ENCODE data around the gene CKAP5. TPM values are rescaled to one million over a fixed set of nuclear protein-coding genes. Genes with fewer than 3 reads are reported as not detected.

CKAP5 gene
- polyA plus RNA-seq, 1 of the 3 experiments (the other 2 are of a cell fraction) = 51.7 TPM

GRCh38 chr11:46695345-46696211 is 150.5 kb downstream of the CKAP5 start:
- 98% methylated on average over 6 of the region's 12 CpGs for WGBS (ENCODE audit: low lambda C conversion rate)
- peaks cover 11 to 33% of the 10 kb centered on the region in 2 experiments; a peak in 3 of 4 replicates for H3K4me1 ChIP-seq (ENCODE audit: control insufficient read depth in 1 of 2, insufficient read depth in 2 of 2, low read depth in 1 of 2, low read length in 1 of 2)
- peaks cover 25 to 35% of the 10 kb centered on the region in 2 experiments for H3K36me3 ChIP-seq (replicated peaks in 1 of 2; ENCODE audit: control insufficient read depth in 1 of 2, insufficient read depth in 2 of 2, low read length in 1 of 2)
- H3K9me2 ChIP-seq = no peaks in the 10 kb centered on the region
- H3K27ac ChIP-seq (ENCODE audit: low read depth in 2 of 2, low read length in 1 of 2) = peak overlapping the region in 1 of 2 experiments; percentile 51; a peak in 2 of 4 replicates
- H3K27me3 ChIP-seq (ENCODE audit: insufficient read depth) = no peaks in the 10 kb centered on the region
- H3K4me2 ChIP-seq = no peak overlapping the region
- H2AFZ ChIP-seq (ENCODE audit: low read depth) = no peak overlapping the region
- no peak overlapping the region for H3K4me3 ChIP-seq (ENCODE audit: low read depth in 2 of 2, low read length in 1 of 2)
- ChIA-PET POLR2A (interaction anchor here (0.5 to 0.6 kb wide), 2 partner anchors 808 to 831 kb away, joined by 3 read pairs; no protein-coding TSS in a partner anchor), CTCF (interaction anchor here (0.9 kb wide), 1 partner anchor 78 kb away, joined by 5 read pairs; the partner anchor contains the start of gene ATG13)
- no peak for DNase-seq
- no peak overlapping the region for H3K9ac ChIP-seq
- peaks cover 4% of the 10 kb centered on the region for H3F3A ChIP-seq (replicated peaks; ENCODE audit: insufficient read depth)
- peaks cover 5% of the 10 kb centered on the region; the same call in 1 of the 2 replicates for H4K20me1 ChIP-seq (ENCODE audit: insufficient read depth)
- TF ChIP-seq POLR2AphosphoS5 (IDR thresholded peaks at IDR 0.05; ENCODE audit: low read depth, low read length) (no peak), RAD21 (IDR thresholded peaks at IDR 0.05; ENCODE audit: low read length) (no peak), TCF12 (IDR thresholded peaks at IDR 0.05) (no peak), REST (IDR thresholded peaks at IDR 0.05; ENCODE audit: low read depth, low read length) (no peak), RCOR1 (IDR thresholded peaks at IDR 0.05; ENCODE audit: low read length) (no peak), EP300 (IDR thresholded peaks at IDR 0.05; ENCODE audit: borderline replicate concordance in 1 of 2, low read depth in 1 of 2, low read length in 1 of 2) (no peak), USF1 (IDR thresholded peaks at IDR 0.05; ENCODE audit: borderline replicate concordance, low read depth) (no peak), FOSL2 (IDR thresholded peaks at IDR 0.05; ENCODE audit: borderline replicate concordance, low read depth) (no peak), GATA2 (CRISPR knock-in tag; IDR thresholded peaks at IDR 0.05) (no peak)
- H3K79me2 ChIP-seq (ENCODE audit: insufficient read depth) = peaks cover 44% of the 10 kb centered on the region
- no peaks in the 10 kb centered on the region for H3K9me3 ChIP-seq

GRCh38 chr11:46694607-46695006 is 151.5 kb downstream of the CKAP5 start:
- H3K4me2 ChIP-seq = no peak overlapping the region
- H3K27ac ChIP-seq (ENCODE audit: low read depth in 2 of 2, low read length in 1 of 2) = no peak overlapping the region; a peak in 1 of 4 replicates
- no peak overlapping the region for H3K4me3 ChIP-seq (ENCODE audit: low read depth in 2 of 2, low read length in 1 of 2)
- TF ChIP-seq JUND (IDR thresholded peaks at IDR 0.05) (no peak), EZH2phosphoT487 (IDR thresholded peaks at IDR 0.05; ENCODE audit: borderline replicate concordance, low read depth) (no peak), RAD21 (IDR thresholded peaks at IDR 0.05; ENCODE audit: low read length) (no peak), MXI1 (IDR thresholded peaks at IDR 0.05; ENCODE audit: low read depth, low read length) (no peak), YY1 (IDR thresholded peaks at IDR 0.05; ENCODE audit: low read depth) (no peak), GABPA (IDR thresholded peaks at IDR 0.05; ENCODE audit: low read depth) (no peak), EP300 (IDR thresholded peaks at IDR 0.05; ENCODE audit: borderline replicate concordance in 1 of 2, low read depth in 1 of 2, low read length in 1 of 2) (no peak), TAF1 (IDR thresholded peaks at IDR 0.05; ENCODE audit: borderline replicate concordance, low read depth, low read length) (no peak), USF1 (IDR thresholded peaks at IDR 0.05; ENCODE audit: borderline replicate concordance, low read depth) (no peak), MAX (IDR thresholded peaks at IDR 0.05; ENCODE audit: low read depth) (no peak), USF2 (IDR thresholded peaks at IDR 0.05; ENCODE audit: borderline replicate concordance, low read depth, low read length) (no peak)
- ChIA-PET CTCF (interaction anchor here (0.6 to 1.0 kb wide), 2 partner anchors 111 to 205 kb away, joined by 3 read pairs; no protein-coding TSS in a partner anchor), POLR2A (no interaction called here)
- H3K9me2 ChIP-seq = no peaks in the 10 kb centered on the region
- no peak overlapping the region for H3K9ac ChIP-seq
- H2AFZ ChIP-seq (ENCODE audit: low read depth) = no peak overlapping the region
- no peaks in the 10 kb centered on the region for H3K9me3 ChIP-seq
- H4K20me1 ChIP-seq (ENCODE audit: insufficient read depth) = peaks cover 5% of the 10 kb centered on the region; the same call in 1 of the 2 replicates
- no peaks in the 10 kb centered on the region for H3F3A ChIP-seq (replicated peaks; ENCODE audit: insufficient read depth)
- DNase-seq = no peak
- peaks cover 25 to 35% of the 10 kb centered on the region in 2 experiments for H3K36me3 ChIP-seq (replicated peaks in 1 of 2; ENCODE audit: control insufficient read depth in 1 of 2, insufficient read depth in 2 of 2, low read length in 1 of 2)
- peaks cover 36% of the 10 kb centered on the region for H3K79me2 ChIP-seq (ENCODE audit: insufficient read depth)
- WGBS (ENCODE audit: low lambda C conversion rate) = 100% methylated on average over 1 of the region's 7 CpGs
- no peaks in the 10 kb centered on the region for H3K27me3 ChIP-seq (ENCODE audit: insufficient read depth)
- H3K4me1 ChIP-seq (ENCODE audit: control insufficient read depth in 1 of 2, insufficient read depth in 2 of 2, low read depth in 1 of 2, low read length in 1 of 2) = peaks cover 10 to 33% of the 10 kb centered on the region in 2 experiments; a peak in 3 of 4 replicates

All from SK-N-SH (cell line).